Erythroblast (primary cell): ENCODE data around the gene RBMS1.

Experiments used
- GATA1 ChIP-seq: IDR thresholded peaks from 2 replicates; pipeline ENCODE4 v1.6.1; 2011; ENCODE audit warnings: low read depth, mild to moderate bottlenecking, control low read depth, low read length, moderate library complexity
- POLR2A ChIP-seq: IDR thresholded peaks from 2 replicates; pipeline ENCODE4 v1.6.1; 2011; ENCODE audit warnings: mild to moderate bottlenecking, low read length

- no peak for TF ChIP-seq POLR2A
- no peak for TF ChIP-seq GATA1
Observed at GRCh38 chr2:160308915-160309314, 184.7 kb downstream of the RBMS1 start.
